ENCODE measurements around the gene GAB1. TPM values are rescaled to one million over a fixed set of nuclear protein-coding genes. Genes with fewer than 3 reads are reported as not detected.

GAB1 gene
- total RNA-seq, 1 donor from 2014 or later, result 34.3 TPM

- Mint-ChIP-seq H3K27me3 (no peaks in the 10 kb centered on the region), H3K27ac (no peak overlapping the region), H3K4me3 (ENCODE audit: low read depth) (no peak overlapping the region), H3K36me3 (ENCODE audit: insufficient read depth) (peaks cover 4% of the 10 kb centered on the region), H3K9me3 (ENCODE audit: low read depth) (no peaks in the 10 kb centered on the region), H3K4me1 (ENCODE audit: low read depth) (peaks cover 40% of the 10 kb centered on the region)
- no peak for TF ChIP-seq CTCF (IDR thresholded peaks at IDR 0.05; ENCODE audit: unreplicated experiment)
- DNase-seq (ENCODE audit: low spot score, unreplicated experiment), result no peak
These were observed 16.0 kb downstream of the GAB1 start for GRCh38 chr4:143352720-143353119.

GRCh38 chr4:143353797-143354196 is 17.1 kb downstream of the GAB1 start:
- Mint-ChIP-seq H3K9me3 (ENCODE audit: low read depth) (no peaks in the 10 kb centered on the region), H3K27ac (no peak overlapping the region), H3K27me3 (no peaks in the 10 kb centered on the region), H3K4me1 (ENCODE audit: low read depth) (peaks cover 45% of the 10 kb centered on the region), H3K4me3 (ENCODE audit: low read depth) (no peak overlapping the region), H3K36me3 (ENCODE audit: insufficient read depth) (peaks cover 4% of the 10 kb centered on the region)
- DNase-seq (ENCODE audit: low spot score, unreplicated experiment), result no peak
- no peak for TF ChIP-seq CTCF (IDR thresholded peaks at IDR 0.05; ENCODE audit: unreplicated experiment)

GRCh38 chr4:143354990-143355389 is 18.3 kb downstream of the GAB1 start:
- Mint-ChIP-seq H3K27ac (peak overlapping the region; percentile 90), H3K36me3 (ENCODE audit: insufficient read depth) (peaks cover 4% of the 10 kb centered on the region), H3K4me1 (ENCODE audit: low read depth) (peaks cover 57% of the 10 kb centered on the region), H3K27me3 (no peaks in the 10 kb centered on the region), H3K9me3 (ENCODE audit: low read depth) (no peaks in the 10 kb centered on the region), H3K4me3 (ENCODE audit: low read depth) (no peak overlapping the region)
- DNase-seq (ENCODE audit: low spot score, unreplicated experiment), result no peak
- TF ChIP-seq CTCF (IDR thresholded peaks at IDR 0.05; ENCODE audit: unreplicated experiment), result no peak

- Mint-ChIP-seq H3K36me3 (ENCODE audit: insufficient read depth) (peaks cover 2% of the 10 kb centered on the region), H3K4me1 (ENCODE audit: low read depth) (peaks cover 59% of the 10 kb centered on the region), H3K9me3 (ENCODE audit: low read depth) (no peaks in the 10 kb centered on the region), H3K4me3 (ENCODE audit: low read depth) (peak overlapping the region; percentile 45), H3K27me3 (no peaks in the 10 kb centered on the region), H3K27ac (peak overlapping the region; percentile 90)
- no peak for TF ChIP-seq CTCF (IDR thresholded peaks at IDR 0.05; ENCODE audit: unreplicated experiment)
- DNase-seq (ENCODE audit: low spot score, unreplicated experiment), result no peak
These were observed 19.0 kb downstream of the GAB1 start for GRCh38 chr4:143355540-143356217.

- TF ChIP-seq CTCF (IDR thresholded peaks at IDR 0.05; ENCODE audit: unreplicated experiment), result no peak
- DNase-seq (ENCODE audit: low spot score, unreplicated experiment), result no peak
- no peak overlapping the region for H3K4me3 Mint-ChIP-seq (ENCODE audit: low read depth)
- no peaks in the 10 kb centered on the region for H3K9me3 Mint-ChIP-seq (ENCODE audit: low read depth)
- H3K27me3 Mint-ChIP-seq, result no peaks in the 10 kb centered on the region
- H3K4me1 Mint-ChIP-seq (ENCODE audit: low read depth), result peaks cover 65% of the 10 kb centered on the region
- H3K27ac Mint-ChIP-seq, result no peak overlapping the region
- peaks cover 2% of the 10 kb centered on the region for H3K36me3 Mint-ChIP-seq (ENCODE audit: insufficient read depth)
These were observed 19.8 kb downstream of the GAB1 start for GRCh38 chr4:143356493-143356892.
